H1 (cell line): ENCODE measurements around the gene PRDX2. TPM values are rescaled to one million over a fixed set of nuclear protein-coding genes. Genes with fewer than 3 reads are reported as not detected.

Experiments
- BACH1 ChIP-seq: IDR thresholded peaks from 2 replicates; pipeline ENCODE4 v1.6.1; 2012; ENCODE audit warnings: low read length, improper control_type of control experiment
- CBX5 ChIP-seq: fragments of 300-800, 300-1000 bp; sonication (generic); IDR thresholded peaks from 2 replicates; pipeline ENCODE4 v1.7.1; 2016; ENCODE audit warnings: antibody characterized with exemption, low read length, low read depth
- CBX8 ChIP-seq: fragments of 300-800, 300-1000 bp; sonication (generic); IDR thresholded peaks from 2 replicates; pipeline ENCODE4 v1.7.1; 2016; ENCODE audit warnings: low read depth, low read length, borderline replicate concordance
- CHD7 ChIP-seq: fragments of 300-600 bp; sonication (generic); IDR thresholded peaks from 2 replicates; pipeline ENCODE4 v1.7.1; 2012; ENCODE audit warnings: low read length, moderate library complexity, mild to moderate bottlenecking, inconsistent platforms; ENCODE audit not compliant: insufficient replicate concordance
- CREB1 ChIP-seq: IDR thresholded peaks from 2 replicates; pipeline ENCODE4 v1.6.1; 2012; ENCODE audit warnings: inconsistent platforms
- FOSL1 ChIP-seq: IDR thresholded peaks from 2 replicates; pipeline ENCODE4 v1.6.1; 2011; ENCODE audit warnings: mild to moderate bottlenecking, low read depth, low read length, moderate library complexity; ENCODE audit not compliant: insufficient read depth
- NANOG ChIP-seq: IDR thresholded peaks from 2 replicates; pipeline ENCODE4 v1.6.1; 2011; ENCODE audit warnings: low read length, low read depth, mild to moderate bottlenecking, inconsistent platforms; ENCODE audit not compliant: insufficient read depth, poor library complexity, severe bottlenecking
- NRF1 ChIP-seq: IDR thresholded peaks from 2 replicates; pipeline ENCODE4 v1.6.1; 2011; ENCODE audit warnings: mild to moderate bottlenecking, low read depth, low read length, improper control_type of control experiment
- POU5F1 ChIP-seq: IDR thresholded peaks from 2 replicates; pipeline ENCODE4 v1.6.1; 2011; ENCODE audit warnings: low read depth, mild to moderate bottlenecking, low read length, moderate library complexity
- YY1 ChIP-seq: IDR thresholded peaks from 2 replicates; pipeline ENCODE4 v1.6.1; 2011; ENCODE audit warnings: low read depth, mild to moderate bottlenecking, low read length
- polyA plus RNA-seq, 7 experiments: library from polyadenylated mRNA; depleted of rRNA in 3 of 7; stranded (reverse) in 5 of 7; unstranded in 2 of 7; fragments of >200 nt in 5 of 7; fragments of 200-250 nt in 2 of 7; gene quantifications; 1 replicate in 5 of 7; 2 replicates in 1 of 7; 4 replicates in 1 of 7; pipeline versions ENCODE4 v1.2.1 to v1.2.3, GENCODE V29; 2011 to 2013; ENCODE audit warnings: missing spikeins in 2 of 7, mixed read lengths in 2 of 7
- total RNA-seq: library from RNA; stranded (reverse); fragmentation: NEBNext Ultra II Directional; extraction: Animal tissue kit (Norgen Biotek cat#: 25700); gene quantifications from 2 replicates; pipeline ENCODE4 v1.2.1, GENCODE V29; 2021

Gene PRDX2
- total and polyA plus RNA-seq, 2 of the 8 experiments (the other 6 are each of a cell fraction or from before 2014, with no cell fraction given) = 380 to 748 TPM

- TF ChIP-seq CHD7 (no peak), BACH1 (no peak), FOSL1 (peak; percentile 72; the same call in 1 of the 2 replicates), CREB1 (peak; percentile 89), POU5F1 (no peak), YY1 (peak; percentile 56; the same call in 1 of the 2 replicates), NANOG (no peak), CBX5 (no peak), NRF1 (peak; percentile 64), CBX8 (no peak)
Observed at GRCh38 chr19:12793290-12794195, 8.1 kb downstream of the PRDX2 start (continued).
